GM12874 (cell line): ENCODE measurements around the gene TIMM10.

ENCODE experiments used
- TF ChIP-seq, protein P1 (sequence below): IDR thresholded peaks from 2 replicates; pipeline ENCODE4 v1.5.1; 2011; ENCODE audit warnings: low read depth, mild to moderate bottlenecking, control low read depth, low read length, moderate library complexity; ENCODE audit not compliant: insufficient read depth

TIMM10 gene

DNA sequence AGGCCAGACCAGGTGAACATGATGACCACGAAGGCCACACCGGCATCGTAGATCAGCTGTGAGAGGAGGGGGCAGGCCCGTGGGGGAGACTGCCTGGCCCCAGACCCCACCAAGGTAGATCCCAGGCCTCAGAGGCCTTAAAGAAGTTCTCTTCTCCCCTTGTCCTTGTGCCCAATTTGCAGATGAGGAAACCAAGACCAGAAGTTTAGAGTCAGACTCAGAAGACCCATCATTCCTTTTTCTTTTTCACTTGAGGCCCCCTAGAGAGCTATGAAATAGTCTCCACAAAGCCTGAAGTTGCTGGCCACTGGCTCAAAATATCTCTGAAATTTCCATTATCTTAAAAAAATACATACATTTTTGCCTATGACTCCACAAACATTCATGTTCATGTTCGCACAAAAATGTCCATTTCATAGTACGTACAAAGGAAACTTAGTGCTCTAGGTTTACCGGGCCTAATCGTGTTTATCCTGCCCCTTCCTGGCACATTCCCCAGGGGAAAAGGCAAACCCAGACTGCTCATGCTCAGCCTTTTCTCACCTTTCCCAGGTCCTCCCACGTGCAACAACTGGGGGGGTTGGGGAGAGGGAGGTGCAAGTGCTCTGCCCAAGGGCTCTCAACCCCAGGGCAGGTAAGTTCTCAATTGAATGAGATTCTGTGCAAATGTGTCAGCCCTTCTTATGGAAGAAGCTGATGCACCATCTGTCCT is 34.3 kb downstream of the TIMM10 start:
- TF ChIP-seq, protein P1, sequence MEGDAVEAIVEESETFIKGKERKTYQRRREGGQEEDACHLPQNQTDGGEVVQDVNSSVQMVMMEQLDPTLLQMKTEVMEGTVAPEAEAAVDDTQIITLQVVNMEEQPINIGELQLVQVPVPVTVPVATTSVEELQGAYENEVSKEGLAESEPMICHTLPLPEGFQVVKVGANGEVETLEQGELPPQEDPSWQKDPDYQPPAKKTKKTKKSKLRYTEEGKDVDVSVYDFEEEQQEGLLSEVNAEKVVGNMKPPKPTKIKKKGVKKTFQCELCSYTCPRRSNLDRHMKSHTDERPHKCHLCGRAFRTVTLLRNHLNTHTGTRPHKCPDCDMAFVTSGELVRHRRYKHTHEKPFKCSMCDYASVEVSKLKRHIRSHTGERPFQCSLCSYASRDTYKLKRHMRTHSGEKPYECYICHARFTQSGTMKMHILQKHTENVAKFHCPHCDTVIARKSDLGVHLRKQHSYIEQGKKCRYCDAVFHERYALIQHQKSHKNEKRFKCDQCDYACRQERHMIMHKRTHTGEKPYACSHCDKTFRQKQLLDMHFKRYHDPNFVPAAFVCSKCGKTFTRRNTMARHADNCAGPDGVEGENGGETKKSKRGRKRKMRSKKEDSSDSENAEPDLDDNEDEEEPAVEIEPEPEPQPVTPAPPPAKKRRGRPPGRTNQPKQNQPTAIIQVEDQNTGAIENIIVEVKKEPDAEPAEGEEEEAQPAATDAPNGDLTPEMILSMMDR = no peak

DNA sequence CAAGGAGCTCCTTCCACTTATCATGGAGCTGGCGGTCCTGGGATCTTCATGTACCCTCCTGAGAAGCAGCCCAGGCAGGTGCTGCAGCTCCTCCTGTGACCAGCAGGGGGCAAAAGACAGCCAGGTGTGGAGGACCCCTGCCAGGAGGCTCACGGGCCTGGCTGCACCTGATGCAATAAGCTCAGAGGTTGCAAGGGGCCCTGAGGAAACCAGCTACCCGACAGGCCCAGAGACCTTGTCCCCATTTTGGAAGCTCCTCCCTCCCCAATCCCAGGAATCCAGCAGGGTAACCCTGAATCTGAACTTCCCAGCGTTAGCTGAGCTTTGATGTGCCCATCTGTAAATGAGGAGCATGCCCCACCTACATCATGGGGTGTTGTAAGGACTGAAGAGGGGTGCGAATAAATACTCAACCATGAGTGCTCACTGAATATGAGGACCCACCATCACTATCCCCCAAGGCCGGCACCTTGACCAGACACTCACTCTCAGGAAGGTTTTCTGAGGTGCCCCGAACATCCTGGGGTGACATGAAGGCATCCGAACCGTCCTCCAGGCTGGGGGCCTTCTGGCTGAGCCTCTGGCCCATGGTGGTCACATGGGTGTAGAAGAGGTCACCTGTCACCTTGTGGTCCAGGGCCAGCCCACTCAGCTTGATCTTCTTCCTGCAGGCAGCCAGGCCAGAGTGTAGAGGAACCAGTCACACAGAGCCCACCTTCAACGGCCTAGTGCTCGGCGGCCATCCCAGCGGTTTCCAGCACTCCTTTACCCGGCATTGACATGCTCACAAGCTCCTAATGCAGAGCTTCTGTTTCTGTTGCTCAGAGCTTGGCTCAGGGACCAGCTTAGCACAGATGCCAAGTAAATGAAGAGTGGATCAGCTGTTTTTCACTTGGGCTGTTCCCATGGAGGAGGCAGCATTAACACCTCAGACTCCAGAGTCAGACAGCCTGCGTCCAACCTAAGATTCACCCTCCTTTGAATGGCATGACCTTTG is 36.7 kb downstream of the TIMM10 start:
- TF ChIP-seq, protein P1 = peak; percentile 95

DNA sequence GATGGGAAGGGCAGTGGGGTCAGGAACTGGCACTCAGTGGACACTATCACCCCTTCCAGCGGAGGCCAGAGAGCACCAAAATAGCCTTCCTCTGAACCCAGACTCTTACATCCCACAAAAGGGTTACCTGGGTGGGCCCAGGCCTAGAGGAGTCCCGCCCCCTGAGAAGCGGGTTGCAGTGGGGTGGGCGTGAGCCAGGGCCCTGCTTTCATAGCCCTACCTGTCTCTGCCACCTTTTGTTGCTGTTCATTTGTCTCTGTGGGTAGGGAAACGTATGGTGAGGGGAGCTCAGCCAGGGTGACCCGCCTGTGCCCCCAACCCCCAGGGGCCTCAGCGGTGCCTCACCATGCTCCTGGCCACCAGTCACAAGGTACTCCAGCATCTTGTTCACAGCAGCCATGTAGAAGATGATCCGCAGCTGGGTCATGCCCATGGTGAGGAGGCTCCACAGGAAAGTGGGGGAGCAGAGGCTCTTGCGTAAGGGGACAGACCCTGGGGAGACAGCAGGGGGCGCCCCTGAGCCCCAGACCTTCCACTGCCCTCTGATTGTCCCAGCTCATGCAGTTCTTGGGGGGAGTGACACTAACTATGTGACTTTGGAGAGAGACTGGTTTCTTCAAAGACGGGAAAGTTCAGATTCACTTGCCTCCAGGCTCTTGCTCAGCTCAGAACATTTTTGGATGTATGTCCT is 39.0 kb downstream of the TIMM10 start:
- TF ChIP-seq, protein P1 = peak; percentile 86

DNA sequence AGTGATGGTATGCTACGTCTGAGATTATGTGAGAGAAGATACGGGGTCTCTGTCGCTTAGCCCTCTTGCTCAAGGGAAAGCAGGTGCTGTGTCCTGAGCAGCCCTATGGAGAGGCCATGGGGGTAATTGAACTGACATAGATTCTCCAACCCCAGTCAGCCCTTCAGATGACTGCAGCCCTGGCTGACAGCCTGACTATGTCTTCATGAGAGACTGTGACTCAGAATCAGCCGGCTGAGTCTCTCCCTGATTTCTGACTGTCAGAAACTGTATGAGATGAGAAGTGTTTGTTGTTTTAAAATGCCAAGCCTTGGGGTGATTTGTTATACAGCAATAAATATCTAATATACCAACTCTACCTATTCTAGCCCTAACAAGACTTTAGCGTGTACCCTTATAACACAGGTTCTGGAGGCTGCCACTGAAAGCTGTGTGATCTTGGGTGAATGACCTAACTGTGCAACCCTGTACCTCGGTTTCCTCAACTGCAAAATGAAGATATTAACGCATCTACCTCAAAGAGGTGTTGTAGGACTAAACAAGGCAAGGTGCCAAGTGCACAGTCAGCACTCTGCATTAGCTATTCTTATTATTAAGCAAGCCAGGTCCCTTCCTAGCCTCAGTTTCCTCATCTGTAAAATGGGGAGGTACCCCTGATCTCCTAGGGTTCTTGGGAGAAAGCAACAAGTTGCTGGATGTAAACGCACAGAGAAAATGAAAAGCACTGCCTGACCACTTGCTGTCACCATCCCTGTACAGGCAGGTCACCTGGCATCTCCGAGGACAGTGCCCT is 39.9 kb downstream of the TIMM10 start:
- TF ChIP-seq, protein P1 = no peak

DNA sequence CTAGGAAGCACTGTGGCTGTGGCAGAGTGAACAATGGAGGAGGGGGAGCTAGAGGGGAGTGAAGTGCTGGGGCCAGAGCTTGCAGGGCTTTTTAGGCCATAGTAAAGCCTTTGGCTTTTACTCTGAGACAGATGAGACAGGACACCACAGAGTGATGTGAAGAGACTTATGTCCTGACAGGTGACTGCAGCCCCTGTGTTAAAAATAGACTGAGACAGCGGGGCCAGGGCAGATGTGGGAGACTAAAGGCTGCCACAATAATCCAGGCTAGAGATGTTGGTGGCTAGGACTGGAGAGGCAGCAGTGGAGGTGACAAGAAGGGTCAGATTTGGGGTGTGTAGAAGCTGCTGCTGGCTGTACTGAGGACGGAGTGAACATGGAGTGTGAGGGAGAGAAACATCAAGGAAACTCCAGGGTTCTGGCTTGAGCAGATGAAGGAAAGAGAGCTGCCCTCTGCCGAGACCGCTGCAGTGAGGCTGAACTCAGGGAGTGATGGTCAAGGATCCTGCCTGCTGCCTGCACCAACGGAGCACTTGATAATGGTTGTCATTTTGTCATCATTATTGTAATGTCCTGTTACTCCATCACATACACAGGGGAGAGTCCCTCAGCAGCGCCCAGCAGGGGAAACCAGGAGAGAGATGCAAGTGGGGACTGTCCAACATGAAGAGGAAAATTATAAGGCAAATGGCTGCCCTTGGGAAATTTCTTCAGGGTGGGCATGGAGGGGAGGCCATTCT is 42.5 kb downstream of the TIMM10 start:
- TF ChIP-seq, protein P1 = no peak

DNA sequence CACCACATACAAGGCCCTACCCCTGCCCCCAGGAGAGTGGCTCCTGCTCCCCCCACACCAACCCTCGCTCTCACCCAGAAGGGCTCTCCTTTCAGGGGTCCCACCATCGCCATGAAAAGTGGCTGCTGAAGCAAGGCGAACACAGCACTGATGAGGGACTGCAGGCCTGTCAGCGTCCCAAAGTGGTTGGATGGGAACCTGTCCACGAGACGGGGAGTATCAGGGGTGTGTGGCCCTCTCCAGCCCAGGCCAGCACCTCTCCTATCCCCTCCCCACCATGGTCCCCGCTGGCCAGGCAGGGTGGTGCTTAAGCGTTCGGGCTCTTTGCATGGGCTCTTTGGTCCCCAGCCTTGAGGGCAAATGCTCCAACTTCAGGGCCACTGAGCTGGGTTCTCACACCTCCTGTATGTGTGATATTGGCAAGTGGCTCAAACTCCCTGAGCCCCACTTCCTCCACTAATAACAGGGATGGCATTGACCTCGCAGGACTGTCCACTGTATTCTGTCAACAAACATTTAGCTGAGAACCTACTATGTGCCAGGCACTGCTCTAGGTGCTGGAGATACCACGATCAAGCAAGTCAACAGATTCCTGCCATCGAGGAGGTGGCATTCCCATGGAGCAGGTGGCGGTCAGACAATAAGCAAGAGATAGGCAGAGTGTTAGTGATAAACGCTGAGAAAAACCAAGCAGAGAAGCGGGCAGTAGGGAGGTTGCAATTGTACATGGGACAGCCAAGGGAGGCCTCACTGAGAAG is 43.4 kb downstream of the TIMM10 start:
- TF ChIP-seq, protein P1 = no peak
